MG63 (cell line): ENCODE results near the gene SSBP4. TPM values are rescaled to one million over a fixed set of nuclear protein-coding genes. Genes with fewer than 3 reads are reported as not detected.

ENCODE experiments used
- DNase-seq: peaks from one replicate; pipeline ENCODE4 v3.0.0-alpha.2; 2020
- H3K27me3 ChIP-seq: fragments of 250-450 bp; sonication (Bioruptor Pico); 2 replicates; pipeline ENCODE4 v1.5.1; 2020; ENCODE audit warnings: mild to moderate bottlenecking, moderate library complexity
- H3K36me3 ChIP-seq: fragments of 250-450 bp; sonication (Bioruptor Pico); 2 replicates; pipeline ENCODE4 v1.5.1; 2020; ENCODE audit warnings: mild to moderate bottlenecking, moderate library complexity
- H3K4me3 ChIP-seq: fragments of 250-450 bp; sonication (Bioruptor Pico); 2 replicates; pipeline ENCODE4 v1.5.1; 2020; ENCODE audit warnings: mild to moderate bottlenecking, moderate library complexity
- H3K9me3 ChIP-seq: fragments of 250-450 bp; sonication (Bioruptor Pico); 2 replicates; pipeline ENCODE4 v1.5.1; 2020; ENCODE audit warnings: mild to moderate bottlenecking, moderate library complexity
- total RNA-seq: library from RNA; depleted of rRNA; stranded (reverse); fragments of >200 nt; shearing (Covaris generic); gene quantifications from 2 replicates; pipeline ENCODE4 v1.2.3, GENCODE V29; 2014; ENCODE audit warnings: low replicate concordance; rRNA removed

The SSBP4 gene
- total RNA-seq, 1 experiment from 2014 or later = 203 TPM

- Histone ChIP-seq H3K4me3 (no peak overlapping the region), H3K27me3 (no peaks in the 10 kb centered on the region), H3K36me3 (peaks cover 22% of the 10 kb centered on the region), H3K9me3 (no peaks in the 10 kb centered on the region)
- peak; percentile 90 for DNase-seq
These were observed 59.5 kb downstream of the SSBP4 start for GRCh38 chr19:18478545-18479311.

- Histone ChIP-seq H3K27me3 (no peaks in the 10 kb centered on the region), H3K4me3 (no peak overlapping the region), H3K36me3 (peaks cover 22% of the 10 kb centered on the region), H3K9me3 (no peaks in the 10 kb centered on the region)
- peak; percentile 67 for DNase-seq
These were observed 61.0 kb downstream of the SSBP4 start for GRCh38 chr19:18480006-18480691.

GRCh38 chr19:18481505-18482222 is 62.5 kb downstream of the SSBP4 start:
- no peak overlapping the region for H3K4me3 ChIP-seq
- no peak for DNase-seq
- H3K27me3 ChIP-seq = no peaks in the 10 kb centered on the region
- peaks cover 29% of the 10 kb centered on the region for H3K36me3 ChIP-seq
- no peaks in the 10 kb centered on the region for H3K9me3 ChIP-seq

- no peak for DNase-seq
- Histone ChIP-seq H3K4me3 (no peak overlapping the region), H3K36me3 (peaks cover 23% of the 10 kb centered on the region), H3K27me3 (no peaks in the 10 kb centered on the region), H3K9me3 (no peaks in the 10 kb centered on the region)
These were observed 64.1 kb downstream of the SSBP4 start for GRCh38 chr19:18483119-18483890.

Other genes starting within 250 kb of the SSBP4 start
- 1.0 TPM in 1 of 2 replicates, not detected in the other for gene IFI30, start 245.6 kb upstream of the SSBP4 start, total RNA-seq
- 8.2 and 29.5 TPM in 2 replicates for gene MPV17L2, start 226.2 kb upstream of the SSBP4 start, total RNA-seq
- 0.99 TPM in 1 of 2 replicates, not detected in the other for gene RAB3A, start 215.4 kb upstream of the SSBP4 start, total RNA-seq
- gene PDE4C, start 193.0 kb upstream of the SSBP4 start, total RNA-seq = not detected in 2 replicates
- gene IQCN, start 144.9 kb upstream of the SSBP4 start, total RNA-seq = 0.03 and 0.05 TPM in 2 replicates
- 85.7 and 102 TPM in 2 replicates for gene JUND, start 137.8 kb upstream of the SSBP4 start, total RNA-seq
- gene LSM4, start 96.3 kb upstream of the SSBP4 start, total RNA-seq = 335 and 636 TPM in 2 replicates
- 5.5 and 11.2 TPM in 2 replicates for gene PGPEP1, start 78.8 kb upstream of the SSBP4 start, total RNA-seq
- 2.3 and 13.1 TPM in 2 replicates for gene GDF15, start 33.2 kb upstream of the SSBP4 start, total RNA-seq
- gene LRRC25, start 21.8 kb upstream of the SSBP4 start, total RNA-seq = not detected in 2 replicates
- gene ISYNA1, start 18.7 kb downstream of the SSBP4 start, total RNA-seq = 0.40 and 4.4 TPM in 2 replicates
- 12.2 and 22.1 TPM in 2 replicates for gene ELL, start 102.7 kb downstream of the SSBP4 start, total RNA-seq
- gene FKBP8, start 124.2 kb downstream of the SSBP4 start, total RNA-seq = 291 and 381 TPM in 2 replicates
- 140 and 145 TPM in 2 replicates for gene KXD1, start 138.5 kb downstream of the SSBP4 start, total RNA-seq
- 457 and 1,435 TPM in 2 replicates for gene UBA52, start 152.5 kb downstream of the SSBP4 start, total RNA-seq
- 127 and 179 TPM in 2 replicates for gene REX1BD, start 169.4 kb downstream of the SSBP4 start, total RNA-seq
- 6.6 and 16.9 TPM in 2 replicates for gene CRLF1, start 187.4 kb downstream of the SSBP4 start, total RNA-seq
- gene TMEM59L, start 193.5 kb downstream of the SSBP4 start, total RNA-seq = 0.36 TPM in 1 of 2 replicates, not detected in the other
- gene KLHL26, start 217.6 kb downstream of the SSBP4 start, total RNA-seq = 1.9 and 8.6 TPM in 2 replicates